PC-9 (cell line): ENCODE data around the gene FOXE1. TPM values are rescaled to one million over a fixed set of nuclear protein-coding genes. Genes with fewer than 3 reads are reported as not detected.
A peak's percentile ranks its signal among the peaks of the same experiment; 100 is the strongest.

Experiments used
- BruUV-seq: library from RNA; stranded (reverse); fragments of 400-500 nt; replicated peaks from 2 replicates; lab custom pipeline; 2021; lab: Mats Ljungman, UMichigan
- CTCF ChIA-PET: fragments of 300-600 bp; sonication (Branson Sonifier 250); formaldehyde crosslinking; loops from one replicate; lab custom pipeline; 2022; ENCODE audit warnings: antibody characterized with exemption; lab: Charles Lee
- POLR2A ChIA-PET: fragments of 300-600 bp; sonication (Branson Sonifier 250); formaldehyde crosslinking; loops from one replicate; lab custom pipeline; 2022; ENCODE audit warnings: antibody characterized with exemption; ENCODE audit not compliant: unreplicated experiment; lab: Charles Lee
- DNase-seq, 2 experiments: peaks; one replicate each; pipeline versions ENCODE4 v3.0.0 to v3.0.0-alpha.2; 2015 to 2022; ENCODE audit warnings: mixed read lengths in 1 of 2
- H2AFZ ChIP-seq: fragments of 200-600 bp; sonication (generic); 2 replicates; pipeline ENCODE4 v1.8.1; 2017; ENCODE audit warnings: antibody characterized with exemption
- H3F3A ChIP-seq: fragments of 200-600 bp; sonication (generic); 2 replicates; pipeline ENCODE4 v1.8.1; 2017; ENCODE audit warnings: antibody characterized with exemption, mild to moderate bottlenecking, low read depth; ENCODE audit not compliant: insufficient read depth
- H3K27ac ChIP-seq: fragments of 200-600 bp; sonication (generic); 2 replicates; pipeline ENCODE4 v1.6.1; 2016; ENCODE audit warnings: mixed run types
- H3K27me3 ChIP-seq: fragments of 200-600 bp; sonication (generic); 2 replicates; pipeline ENCODE4 v1.6.1; 2016; ENCODE audit warnings: low read depth, mixed run types; ENCODE audit not compliant: insufficient read depth
- H3K36me3 ChIP-seq: fragments of 200-600 bp; sonication (generic); 2 replicates; pipeline ENCODE4 v1.6.1; 2016; ENCODE audit warnings: low read depth, mixed run types
- H3K4me1 ChIP-seq: fragments of 200-600 bp; sonication (generic); replicated peaks from 2 replicates; pipeline ENCODE4 v1.6.1; 2016; ENCODE audit warnings: mixed run types; ENCODE audit not compliant: insufficient read depth
- H3K4me2 ChIP-seq: fragments of 200-600 bp; sonication (generic); 2 replicates; pipeline ENCODE4 v1.6.1; 2017; ENCODE audit warnings: mixed run types
- H3K4me3 ChIP-seq: fragments of 200-600 bp; sonication (generic); 2 replicates; pipeline ENCODE4 v1.6.1; 2016; ENCODE audit warnings: mixed run types
- H3K79me2 ChIP-seq: fragments of 200-600 bp; sonication (generic); 2 replicates; pipeline ENCODE4 v1.6.1; 2017; ENCODE audit warnings: low read depth, mixed run types
- H3K9me2 ChIP-seq: fragments of 200-600 bp; sonication (generic); 2 replicates; pipeline ENCODE4 v1.8.1; 2017; ENCODE audit warnings: mild to moderate bottlenecking; ENCODE audit not compliant: insufficient read depth
- H3K9me3 ChIP-seq: fragments of 200-600 bp; sonication (generic); 2 replicates; pipeline ENCODE4 v1.8.1; 2016; ENCODE audit warnings: low read depth; ENCODE audit not compliant: insufficient read depth
- H4K20me1 ChIP-seq: fragments of 200-600 bp; sonication (generic); 2 replicates; pipeline ENCODE4 v1.8.1; 2017; ENCODE audit not compliant: insufficient read depth
- EZH2 ChIP-seq: fragments of 200-600 bp; sonication (generic); IDR thresholded peaks from 2 replicates; pipeline ENCODE4 v1.8.0; 2017; ENCODE audit warnings: antibody characterized with exemption, low read depth
- intact Hi-C: fragments of 100-400 bp; cut with micrococcal nuclease; formaldehyde crosslinking; loops from one replicate; pipeline ENCODE4 v1.10.0; 2022; ENCODE audit not compliant: unreplicated experiment
- total RNA-seq: library from RNA; stranded (reverse); gene quantifications from 2 replicates; pipeline ENCODE4 v1.2.3, GENCODE V29; 2021
- TF ChIP-seq, protein P1 (sequence below): fragments of 200-600 bp; sonication (generic); conservative IDR thresholded peaks from 2 replicates; pipeline ENCODE4 v1.6.1; 2017; ENCODE audit warnings: mixed run types, antibody characterized with exemption, mild to moderate bottlenecking, moderate library complexity

Gene FOXE1
- total RNA-seq, 1 experiment from 2014 or later: 5.7 TPM

GRCh38 chr9:97807681-97808080 lies 45.3 kb upstream of the FOXE1 start:
- H2AFZ ChIP-seq: no peak overlapping the region
- ChIA-PET CTCF (no interaction called here), POLR2A (interaction anchor here (0.6 kb wide), 1 partner anchor 93 kb away, joined by 5 read pairs; no protein-coding TSS in a partner anchor)
- 0 out of 2 replicates have a peak overlapping the region, but pooled peaks have one; percentile 4 for H3K27ac ChIP-seq
- H3K4me2 ChIP-seq: 0 out of 2 replicates have a peak overlapping the region, but pooled peaks have one; percentile 5
- no peaks in the 10 kb centered on the region for H3K79me2 ChIP-seq
- H3K27me3 ChIP-seq: no peaks in the 10 kb centered on the region
- no peaks in the 10 kb centered on the region for H3K9me3 ChIP-seq
- BruUV-seq: no TSS peak
- peaks cover 44% of the 10 kb centered on the region for H3F3A ChIP-seq
- intact Hi-C loops: no loop called here
- no peak overlapping the region for H3K4me3 ChIP-seq
- no peaks in the 10 kb centered on the region for H3K9me2 ChIP-seq
- no peaks in the 10 kb centered on the region for H3K36me3 ChIP-seq
- DNase-seq: peak; percentile 12 to 67
- TF ChIP-seq, protein P1, sequence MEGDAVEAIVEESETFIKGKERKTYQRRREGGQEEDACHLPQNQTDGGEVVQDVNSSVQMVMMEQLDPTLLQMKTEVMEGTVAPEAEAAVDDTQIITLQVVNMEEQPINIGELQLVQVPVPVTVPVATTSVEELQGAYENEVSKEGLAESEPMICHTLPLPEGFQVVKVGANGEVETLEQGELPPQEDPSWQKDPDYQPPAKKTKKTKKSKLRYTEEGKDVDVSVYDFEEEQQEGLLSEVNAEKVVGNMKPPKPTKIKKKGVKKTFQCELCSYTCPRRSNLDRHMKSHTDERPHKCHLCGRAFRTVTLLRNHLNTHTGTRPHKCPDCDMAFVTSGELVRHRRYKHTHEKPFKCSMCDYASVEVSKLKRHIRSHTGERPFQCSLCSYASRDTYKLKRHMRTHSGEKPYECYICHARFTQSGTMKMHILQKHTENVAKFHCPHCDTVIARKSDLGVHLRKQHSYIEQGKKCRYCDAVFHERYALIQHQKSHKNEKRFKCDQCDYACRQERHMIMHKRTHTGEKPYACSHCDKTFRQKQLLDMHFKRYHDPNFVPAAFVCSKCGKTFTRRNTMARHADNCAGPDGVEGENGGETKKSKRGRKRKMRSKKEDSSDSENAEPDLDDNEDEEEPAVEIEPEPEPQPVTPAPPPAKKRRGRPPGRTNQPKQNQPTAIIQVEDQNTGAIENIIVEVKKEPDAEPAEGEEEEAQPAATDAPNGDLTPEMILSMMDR: no peak
- TF ChIP-seq EZH2: no peak
- peaks cover 45% of the 10 kb centered on the region for H3K4me1 ChIP-seq
- H4K20me1 ChIP-seq: no peaks in the 10 kb centered on the region

DNA sequence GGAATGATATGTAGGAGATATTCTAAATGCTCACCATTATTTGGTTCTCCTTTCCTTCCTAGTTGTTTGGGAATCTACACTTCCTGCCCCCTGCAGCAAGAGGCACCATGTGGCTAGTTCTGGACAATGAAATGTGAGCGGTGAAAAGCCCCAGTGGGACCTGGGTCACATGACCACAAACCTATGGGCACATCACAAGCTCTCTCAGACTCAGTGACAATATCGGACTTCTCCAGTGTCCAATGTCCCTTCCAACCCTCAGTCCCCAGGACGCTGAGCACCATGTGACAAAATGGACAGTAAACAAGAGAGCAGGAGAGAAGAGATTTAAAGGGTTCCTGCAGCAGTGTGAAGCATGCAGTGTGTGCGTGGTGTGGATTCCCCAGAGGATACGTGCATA lies 44.6 kb upstream of the FOXE1 start:
- Histone ChIP-seq H3K4me1 (peaks cover 40% of the 10 kb centered on the region), H3K79me2 (no peaks in the 10 kb centered on the region), H4K20me1 (no peaks in the 10 kb centered on the region), H3K36me3 (no peaks in the 10 kb centered on the region), H3K9me2 (no peaks in the 10 kb centered on the region), H3K4me2 (no peak overlapping the region), H3K9me3 (0 out of 2 replicates have a peak, but pooled peaks cover 2% of the 10 kb centered on the region), H3K27ac (no peak overlapping the region), H3K27me3 (no peaks in the 10 kb centered on the region), H3K4me3 (no peak overlapping the region), H2AFZ (no peak overlapping the region), H3F3A (peaks cover 39% of the 10 kb centered on the region)
- no TSS peak for BruUV-seq
- TF ChIP-seq, protein P1: no peak
- TF ChIP-seq EZH2: no peak
- POLR2A ChIA-PET: interaction anchor here (0.6 kb wide), 1 partner anchor 35 kb away, joined by 3 read pairs; no protein-coding TSS in a partner anchor
- intact Hi-C loops: no loop called here
- DNase-seq: no peak
- CTCF ChIA-PET: no interaction called here

DNA sequence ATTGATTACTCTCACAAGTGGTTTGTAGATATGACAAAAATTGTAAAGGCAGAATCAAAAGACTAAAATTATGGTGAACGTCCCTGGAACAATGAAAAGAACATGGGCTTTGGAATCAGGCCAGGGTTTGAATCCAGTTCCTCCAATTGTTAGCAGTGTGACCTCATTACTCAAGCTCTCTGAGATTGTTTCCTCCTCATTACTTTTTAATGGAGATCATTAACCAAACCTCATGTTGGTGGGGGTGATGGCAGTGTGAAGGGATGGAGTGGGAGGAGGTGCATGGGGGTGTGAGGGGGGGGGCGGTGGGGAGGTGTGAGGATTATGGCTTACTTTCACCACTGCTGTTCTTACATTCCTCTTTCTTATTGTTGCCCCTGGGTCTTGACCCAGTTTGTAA lies 44.1 kb upstream of the FOXE1 start:
- no TSS peak for BruUV-seq
- intact Hi-C loops: no loop called here
- Histone ChIP-seq H3K4me3 (no peak overlapping the region), H3K27ac (no peak overlapping the region), H3K4me1 (peaks cover 37% of the 10 kb centered on the region), H3K9me3 (peaks cover 7% of the 10 kb centered on the region; the same call in 1 of the 2 replicates), H3K79me2 (no peaks in the 10 kb centered on the region), H2AFZ (no peak overlapping the region), H3K9me2 (no peaks in the 10 kb centered on the region), H3F3A (peaks cover 37% of the 10 kb centered on the region), H3K36me3 (no peaks in the 10 kb centered on the region), H3K4me2 (no peak overlapping the region), H4K20me1 (no peaks in the 10 kb centered on the region), H3K27me3 (no peaks in the 10 kb centered on the region)
- POLR2A ChIA-PET: interaction anchor here (0.6 kb wide), 1 partner anchor 34 kb away, joined by 3 read pairs; no protein-coding TSS in a partner anchor
- no peak for DNase-seq
- CTCF ChIA-PET: no interaction called here
- TF ChIP-seq, protein P1: no peak
- TF ChIP-seq EZH2: no peak
